Fibroblast of gingiva (primary cell): Measurements from ENCODE around the gene KCND2.

ENCODE experiments used
- DNase-seq: peaks from one replicate; pipeline ENCODE4 v3.0.0-alpha.2; 2011; ENCODE audit warnings: low read depth

Gene KCND2

DNA sequence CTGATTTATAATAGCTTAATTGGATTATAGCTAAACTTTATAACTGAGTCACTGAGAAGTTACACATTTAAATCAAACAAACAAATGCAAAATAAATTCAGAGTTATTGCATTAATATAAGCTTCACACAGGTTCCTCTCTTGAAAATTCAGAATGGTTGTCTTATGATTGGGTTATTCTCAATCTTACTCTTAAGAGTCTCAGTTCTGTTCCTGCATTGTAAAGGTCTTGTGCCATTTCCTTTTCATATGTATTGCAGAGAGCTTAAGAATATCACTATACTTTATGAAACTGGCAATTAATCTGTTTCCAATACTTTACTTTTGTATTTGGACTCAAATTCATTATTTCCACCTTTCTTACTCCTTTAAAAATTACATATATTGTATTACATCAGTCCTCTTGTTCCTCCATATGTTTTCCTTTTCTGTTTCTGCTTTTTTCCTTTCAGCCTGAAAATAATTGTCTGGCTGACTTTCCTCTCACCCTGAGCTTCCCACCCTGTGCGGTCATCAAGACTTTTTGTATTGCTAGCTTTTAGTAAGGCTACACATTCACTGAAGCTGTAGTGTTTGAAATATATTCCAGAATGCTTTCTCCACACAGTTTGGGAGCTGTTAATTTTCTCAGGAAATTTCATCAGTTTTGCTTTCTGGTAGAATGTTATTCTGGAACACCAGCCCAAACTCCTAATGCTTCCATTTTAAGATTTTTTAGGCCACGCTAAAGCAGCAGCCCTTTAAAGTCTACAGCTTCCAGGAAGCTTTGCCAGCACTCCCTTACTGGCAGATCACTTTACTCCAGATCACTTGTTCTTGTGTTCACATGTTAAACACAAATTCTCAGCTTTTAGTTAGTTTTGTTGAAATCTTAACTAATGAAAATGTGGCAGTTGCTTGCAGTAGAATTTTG lies 139.4 kb downstream of the KCND2 start:
- no peak for DNase-seq

DNA sequence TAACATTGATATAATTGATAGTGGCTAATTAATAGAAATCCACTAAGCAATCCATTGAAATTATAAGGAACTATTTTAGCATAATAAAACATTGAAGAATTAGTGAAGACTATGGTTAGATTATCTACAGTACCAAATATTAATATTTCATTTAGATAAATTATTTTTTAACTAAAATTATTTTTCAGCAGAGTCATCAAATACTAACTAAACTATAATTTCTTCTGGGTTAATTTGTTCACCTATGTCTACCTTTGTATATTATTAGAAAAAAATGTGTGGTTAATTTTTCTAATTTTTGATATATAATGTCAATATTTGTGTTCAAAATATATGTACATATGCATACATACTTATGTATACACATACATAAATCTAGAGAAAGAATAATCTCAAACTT lies 140.2 kb downstream of the KCND2 start:
- no peak for DNase-seq

DNA sequence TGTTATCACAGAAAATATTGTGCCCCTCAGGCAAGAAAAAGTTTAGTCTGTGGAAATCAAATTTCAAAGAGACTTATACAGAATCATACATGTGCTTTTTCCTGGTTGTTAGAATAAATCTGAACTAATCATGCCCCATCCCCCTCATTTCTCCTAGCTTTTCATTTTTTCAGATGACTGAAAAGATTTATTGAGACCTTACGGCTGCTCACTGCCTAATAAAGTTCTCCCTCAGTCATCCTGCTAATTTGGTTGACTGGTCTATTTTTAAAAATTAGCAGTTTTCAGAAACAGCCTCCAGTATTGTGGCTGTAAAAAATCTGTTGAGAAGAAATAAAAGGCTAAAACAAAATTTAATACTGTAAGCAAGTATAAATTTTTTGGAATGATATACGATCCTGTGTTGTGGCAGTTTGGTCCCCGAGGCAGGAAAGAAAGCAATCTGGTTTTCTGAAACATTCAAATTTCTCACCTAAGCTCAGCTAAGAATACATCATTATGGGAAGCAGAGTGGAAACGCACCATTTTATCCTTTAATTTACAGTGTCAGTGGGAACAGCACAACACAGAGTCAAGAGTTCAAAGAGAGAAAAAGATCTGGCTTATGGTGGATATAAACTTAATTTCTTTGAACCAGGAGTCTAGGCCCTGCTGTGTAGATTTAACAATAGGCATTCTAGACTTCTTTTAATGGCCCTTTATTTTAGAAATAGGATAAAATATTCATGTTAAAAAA lies 144.4 kb downstream of the KCND2 start:
- no peak for DNase-seq

DNA sequence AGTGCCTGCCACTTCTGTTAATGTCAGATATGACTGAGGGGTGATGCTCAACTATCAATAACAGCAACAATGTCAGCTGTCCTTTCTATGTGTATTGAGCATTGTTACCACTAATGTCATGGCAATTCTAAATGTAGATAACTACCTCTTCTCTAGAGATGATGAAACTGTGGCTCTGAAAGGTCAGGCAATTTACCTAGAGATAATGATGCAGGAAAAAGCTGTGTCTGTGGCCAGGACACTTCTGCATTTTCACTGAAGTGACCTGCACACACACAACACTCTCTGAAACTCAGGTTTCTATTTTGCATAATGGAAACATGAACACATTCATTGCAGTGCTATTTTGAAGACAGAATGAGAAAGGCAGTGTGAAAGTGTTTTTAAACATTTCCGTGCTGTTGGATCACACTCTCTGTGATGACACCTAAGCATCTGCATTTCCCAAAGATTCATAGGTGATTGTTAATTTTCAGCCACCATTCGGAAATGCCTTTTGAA lies 148.2 kb downstream of the KCND2 start:
- DNase-seq, result no peak

DNA sequence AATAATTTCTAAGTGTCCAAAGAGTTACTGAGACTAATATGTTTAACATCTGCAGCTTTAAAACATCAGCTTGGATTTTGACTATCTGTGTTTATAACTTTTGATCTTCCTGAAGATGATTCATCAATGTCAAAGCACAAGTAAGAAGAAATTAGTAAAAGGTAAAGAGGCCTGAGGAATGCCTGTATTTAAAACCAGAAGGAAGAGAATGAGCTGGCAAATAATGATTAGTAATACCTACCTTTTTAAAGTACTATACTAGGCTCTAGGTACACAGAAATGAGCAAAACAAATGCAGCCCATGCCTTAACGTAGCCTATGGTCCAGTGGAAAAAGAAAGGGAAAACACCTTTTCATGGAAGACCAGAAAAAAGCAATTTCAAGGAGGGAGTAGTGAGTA lies 158.0 kb downstream of the KCND2 start:
- no peak for DNase-seq

DNA sequence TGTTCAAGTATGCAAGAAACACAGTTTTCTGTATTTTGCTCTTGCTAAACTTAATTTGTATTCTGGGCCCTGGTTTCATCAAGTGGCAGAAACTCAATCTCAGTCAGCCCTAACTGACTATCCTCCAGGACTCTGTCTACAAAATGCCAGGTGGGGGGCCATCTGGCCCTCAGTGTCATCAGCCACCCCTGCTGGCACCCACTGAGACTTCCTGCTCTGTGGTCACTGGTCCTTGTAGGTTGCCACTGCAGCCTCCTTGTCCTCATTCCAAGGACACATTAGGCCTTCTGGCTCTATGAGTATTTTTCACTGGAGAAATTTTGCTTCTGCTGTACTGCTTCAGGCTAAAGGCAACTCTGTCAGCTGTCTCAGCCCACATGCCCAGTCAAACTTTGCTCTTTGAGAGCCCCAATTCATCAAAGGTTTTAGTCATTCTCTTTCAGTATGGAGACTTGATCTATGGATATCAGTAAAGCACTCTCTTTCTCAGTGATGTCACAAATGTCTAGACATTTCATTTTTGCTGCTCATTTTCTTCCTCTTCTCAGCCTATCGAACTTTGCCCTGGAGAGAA lies 163.6 kb downstream of the KCND2 start:
- no peak for DNase-seq

DNA sequence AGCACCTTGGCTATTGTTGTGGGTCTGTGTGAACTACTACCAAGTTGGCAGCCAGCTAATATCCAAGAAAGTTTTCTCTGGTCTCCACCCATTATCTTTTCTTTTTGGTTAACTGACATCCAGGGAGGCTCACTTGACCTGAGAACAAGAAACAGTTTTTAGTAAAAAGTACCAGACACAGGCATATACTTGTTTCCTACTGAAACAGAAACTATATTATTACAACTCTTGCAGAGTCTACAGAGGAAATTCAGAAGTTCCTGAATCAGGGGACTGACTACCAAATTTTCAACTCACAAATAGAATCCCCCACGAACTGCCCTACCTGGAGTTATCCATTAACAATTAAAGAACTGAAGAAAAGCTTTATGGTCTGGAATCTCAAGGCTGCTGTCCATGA lies 168.9 kb downstream of the KCND2 start:
- no peak for DNase-seq

DNA sequence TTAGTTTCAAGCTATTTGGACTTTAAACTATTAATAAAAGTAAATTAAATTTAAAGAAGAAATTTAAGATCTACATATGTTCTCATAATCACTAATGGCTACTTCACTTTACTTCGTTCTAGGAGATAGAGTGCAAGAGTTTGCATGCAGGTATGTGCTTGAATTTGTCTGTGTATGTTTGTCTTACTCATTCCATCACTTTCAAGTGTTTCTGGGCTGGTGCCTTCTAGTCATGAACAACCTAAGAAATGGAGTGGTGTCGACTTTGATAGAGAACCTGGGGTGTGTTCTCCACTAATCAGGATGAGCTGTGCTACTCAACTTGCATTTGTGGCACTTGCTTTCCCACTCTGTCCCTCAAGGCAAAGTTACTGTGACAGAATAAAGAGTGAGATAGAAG lies 169.9 kb downstream of the KCND2 start:
- no peak for DNase-seq

DNA sequence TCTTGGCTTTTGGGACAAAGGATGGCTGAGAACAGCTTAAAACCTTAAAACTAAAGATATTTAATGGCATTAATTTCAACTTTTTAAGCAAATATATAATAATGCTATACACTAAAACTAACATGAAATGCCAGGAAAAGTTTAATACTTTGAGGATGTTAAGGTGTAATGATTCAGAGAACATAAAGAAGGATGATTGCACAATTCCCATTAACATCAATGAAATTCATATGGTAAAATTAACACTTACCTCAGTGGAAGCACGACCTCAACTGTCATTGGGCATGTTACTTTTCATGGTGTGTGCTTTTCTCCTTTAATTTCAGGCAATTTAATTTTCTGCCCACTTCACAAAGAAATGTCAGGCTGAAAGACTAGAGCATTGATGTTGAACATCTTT lies 171.7 kb downstream of the KCND2 start:
- DNase-seq, result no peak

DNA sequence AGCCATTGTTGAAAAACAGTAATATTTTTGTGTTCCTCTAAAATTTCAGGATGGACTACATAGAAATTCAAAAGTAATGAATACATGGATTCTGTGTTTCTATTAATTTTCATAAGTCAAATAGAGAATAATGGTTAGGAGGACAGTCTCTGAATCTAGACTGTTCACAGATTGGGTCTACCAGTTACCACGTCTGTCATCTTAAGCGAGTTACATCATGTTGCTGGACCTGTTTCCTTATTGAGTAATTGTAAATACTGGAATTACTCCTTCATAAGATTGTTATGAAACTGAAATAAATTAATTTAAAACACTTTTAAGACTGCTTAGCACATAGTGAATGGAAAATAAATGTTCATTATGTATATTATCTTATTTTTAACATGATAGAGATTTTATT lies 172.3 kb downstream of the KCND2 start:
- no peak for DNase-seq

DNA sequence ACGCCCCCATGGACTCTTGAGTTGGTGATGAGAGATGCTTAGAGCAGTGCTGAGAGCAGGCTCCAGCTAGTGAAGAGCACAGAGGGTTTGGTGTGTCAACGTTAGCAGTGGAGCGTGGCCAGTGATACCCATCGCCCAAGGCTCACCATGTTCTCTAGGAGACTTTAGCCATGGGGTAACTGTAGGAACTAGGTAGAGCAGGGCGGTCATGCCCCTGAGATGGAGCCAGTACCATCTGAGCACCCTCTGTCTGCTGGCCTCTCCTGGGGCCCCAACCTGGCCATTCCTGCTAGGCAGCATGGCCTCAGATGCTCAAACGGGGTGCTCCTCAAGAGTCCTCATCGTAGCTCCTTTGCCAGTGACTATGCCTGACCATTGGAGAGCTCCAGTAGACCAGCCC lies 179.7 kb downstream of the KCND2 start:
- no peak for DNase-seq

DNA sequence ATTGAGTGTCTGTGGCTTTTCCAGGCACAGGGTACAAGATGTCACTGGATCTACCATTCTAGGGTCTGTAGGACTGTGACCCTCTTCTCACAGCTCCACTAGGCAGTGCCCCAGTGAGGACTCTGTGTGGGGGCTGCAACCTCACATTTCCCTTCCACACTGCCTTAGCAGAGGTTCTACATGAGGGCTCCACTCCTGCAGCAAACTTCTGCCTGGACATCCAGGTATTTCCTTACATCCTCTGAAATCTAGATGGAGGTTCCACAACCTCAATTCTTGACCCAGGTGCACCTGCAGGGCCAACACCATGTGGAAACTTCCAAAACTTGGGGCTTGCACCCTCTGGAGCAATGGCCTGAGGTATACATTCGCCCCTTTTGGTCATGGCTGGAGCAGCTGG lies 183.7 kb downstream of the KCND2 start:
- DNase-seq, result no peak

DNA sequence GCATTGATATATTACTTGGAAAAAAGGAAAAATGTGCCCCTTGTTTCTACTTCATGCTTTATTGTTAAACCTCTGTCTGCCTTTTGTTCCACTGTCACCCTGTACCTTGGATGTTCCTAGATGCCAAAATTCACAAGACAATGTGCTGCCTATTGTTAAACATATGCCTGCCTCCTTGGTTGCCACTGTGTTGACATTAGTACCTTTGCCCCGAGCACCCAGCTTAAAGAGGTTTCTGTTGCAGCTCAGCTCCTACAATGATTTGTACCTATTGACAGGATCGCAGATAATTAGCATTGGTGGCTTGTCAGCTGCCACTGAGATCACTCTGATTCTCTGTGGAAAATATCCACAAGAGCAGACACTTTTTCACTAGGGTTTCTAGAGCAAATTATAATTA lies 188.0 kb downstream of the KCND2 start:
- DNase-seq, result no peak

DNA sequence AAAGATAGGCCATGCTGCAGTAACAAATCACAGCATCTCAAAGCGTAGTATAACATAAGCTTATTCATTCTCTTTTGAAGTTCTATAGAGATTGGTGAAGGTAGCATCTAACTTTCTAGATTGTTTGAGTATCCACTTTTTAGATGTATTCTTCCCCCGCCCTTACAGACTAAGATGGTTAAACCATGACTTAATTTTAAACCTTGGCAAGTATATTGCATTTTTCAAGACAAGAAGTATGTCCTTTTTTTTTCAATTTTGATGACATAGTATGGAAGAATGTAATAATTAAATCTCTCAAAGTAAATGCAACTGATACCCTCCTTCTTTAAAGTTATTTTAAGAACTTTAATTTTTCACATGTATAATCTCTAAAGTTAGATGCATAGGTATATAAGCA lies 190.0 kb downstream of the KCND2 start:
- DNase-seq, result peak; percentile 15

DNA sequence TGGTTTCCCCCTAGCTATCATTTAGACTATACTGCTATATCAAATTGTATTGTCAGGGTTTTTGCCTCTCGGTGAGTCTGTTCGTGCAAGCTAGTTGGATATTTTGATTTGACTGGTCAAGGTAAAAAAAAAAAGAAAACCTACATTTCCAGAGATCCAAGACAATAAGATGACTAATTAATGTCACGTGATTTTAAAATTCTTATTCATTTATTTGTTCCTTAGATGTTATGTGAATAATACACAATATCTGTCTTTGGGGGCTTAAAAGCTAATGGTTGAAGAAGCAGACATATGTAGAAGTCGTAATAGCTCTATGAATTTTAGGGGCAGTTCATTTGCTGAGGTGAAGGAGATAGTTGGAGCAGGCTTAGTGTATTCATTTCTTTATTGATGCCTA lies 191.1 kb downstream of the KCND2 start:
- no peak for DNase-seq

DNA sequence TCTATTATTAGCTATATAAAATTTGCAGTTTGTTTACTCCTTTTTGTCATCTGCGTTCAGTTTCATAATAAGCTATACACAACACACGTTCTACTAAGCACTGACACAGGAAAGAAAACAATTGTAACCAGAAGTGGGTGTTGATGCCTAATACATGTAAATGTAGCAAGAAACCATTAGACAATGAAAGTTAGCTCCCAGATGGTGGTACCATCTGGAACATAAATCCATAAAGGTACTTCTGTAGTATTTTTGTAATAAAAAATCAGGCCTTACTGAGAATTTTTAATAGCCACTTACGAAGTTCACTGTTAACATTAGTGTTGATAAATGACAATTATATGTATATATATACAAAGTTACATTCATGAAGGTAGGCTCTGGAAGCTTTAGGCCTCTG lies 194.7 kb downstream of the KCND2 start:
- no peak for DNase-seq

DNA sequence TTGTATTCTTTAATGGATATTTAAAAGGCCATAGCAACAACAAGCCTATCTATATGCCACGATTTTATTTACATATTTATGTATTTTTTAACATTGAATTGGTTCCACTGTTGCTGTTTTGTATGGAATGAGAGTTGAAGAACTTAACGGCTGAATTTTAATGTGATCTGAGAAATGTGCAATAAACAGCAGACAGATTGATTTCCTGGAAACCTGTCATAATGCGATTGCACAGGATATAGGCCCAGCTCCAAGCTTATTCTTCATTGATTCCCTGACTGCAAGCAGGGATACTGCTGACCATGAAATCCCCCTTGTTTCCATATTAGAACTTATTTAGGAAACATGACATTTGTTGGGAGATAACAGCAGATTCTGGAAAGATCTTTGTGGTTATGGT lies 195.6 kb downstream of the KCND2 start:
- DNase-seq, result no peak

DNA sequence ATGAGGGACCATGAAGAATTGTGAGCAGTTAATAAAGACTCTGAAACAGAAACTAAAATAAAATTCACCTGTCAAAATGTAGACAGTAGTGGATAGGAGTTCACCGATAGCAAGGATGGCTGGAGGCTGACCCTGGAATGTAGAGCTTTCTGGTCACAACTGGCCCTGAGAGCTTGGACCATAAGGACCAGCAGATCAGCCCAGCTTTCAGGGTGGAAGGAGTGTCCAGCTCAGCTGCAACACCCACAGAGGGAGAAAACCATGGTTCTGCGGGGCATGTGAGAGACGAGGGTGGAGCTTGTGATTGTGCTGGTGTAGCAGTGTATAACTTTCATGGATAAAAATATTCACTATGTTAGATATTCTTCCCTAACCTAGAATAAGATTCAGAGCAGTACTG lies 199.9 kb downstream of the KCND2 start:
- no peak for DNase-seq

DNA sequence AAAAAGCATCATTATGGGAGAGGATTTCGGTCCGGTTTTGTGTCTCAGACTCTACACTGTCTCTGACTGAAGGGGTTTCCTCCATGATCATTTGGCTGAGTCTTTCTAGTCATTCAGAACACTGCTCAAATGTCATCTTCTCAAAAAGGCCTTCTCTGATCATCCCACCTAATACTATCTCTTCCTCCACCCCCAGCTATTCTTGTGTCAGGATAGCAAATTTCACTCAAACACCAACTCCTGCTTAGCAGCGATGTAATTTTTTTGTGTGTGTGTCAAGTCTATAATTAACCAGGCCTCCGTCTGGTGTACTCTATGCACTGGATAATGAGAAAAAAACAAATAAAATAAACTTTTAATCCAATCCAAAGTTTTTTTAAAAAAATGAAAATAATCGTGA lies 200.4 kb downstream of the KCND2 start:
- no peak for DNase-seq

DNA sequence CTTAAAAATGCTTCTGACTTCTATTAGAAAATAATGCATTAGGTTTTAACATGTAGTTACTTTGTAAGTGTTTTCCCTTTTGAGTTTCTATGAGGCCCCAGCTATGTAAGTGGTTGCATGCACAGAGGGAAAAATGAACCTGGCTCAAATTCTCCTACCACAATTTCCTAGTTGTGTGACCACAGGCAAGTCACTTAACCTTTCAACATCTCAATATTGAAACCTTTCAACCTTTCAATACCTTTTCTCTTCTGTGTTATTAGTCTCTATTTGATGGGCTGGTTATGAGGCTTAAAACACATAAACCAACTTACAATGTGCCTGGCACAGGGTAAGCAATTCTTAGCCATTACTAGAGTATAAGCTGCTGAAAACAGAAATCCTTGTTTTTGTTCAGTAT lies 203.0 kb downstream of the KCND2 start:
- DNase-seq, result no peak

DNA sequence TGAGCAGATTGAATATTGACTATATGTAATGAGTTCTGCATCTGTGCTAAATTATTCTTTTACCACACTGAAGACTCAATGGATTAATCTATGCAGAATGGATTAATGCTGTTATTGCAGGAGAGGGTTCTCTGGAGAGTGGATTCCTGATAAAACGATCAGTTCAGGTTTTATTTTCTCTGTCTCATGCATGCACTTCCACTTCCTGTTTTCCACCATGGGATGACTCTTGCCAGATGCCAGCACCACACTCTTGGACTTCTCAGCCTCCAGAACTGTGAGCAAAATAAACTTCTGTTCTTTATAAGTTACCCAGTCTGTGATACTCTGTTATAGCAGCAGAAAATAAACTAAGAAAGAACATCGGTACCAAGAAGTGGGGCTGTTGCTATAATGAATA lies 207.5 kb downstream of the KCND2 start:
- DNase-seq, result no peak

DNA sequence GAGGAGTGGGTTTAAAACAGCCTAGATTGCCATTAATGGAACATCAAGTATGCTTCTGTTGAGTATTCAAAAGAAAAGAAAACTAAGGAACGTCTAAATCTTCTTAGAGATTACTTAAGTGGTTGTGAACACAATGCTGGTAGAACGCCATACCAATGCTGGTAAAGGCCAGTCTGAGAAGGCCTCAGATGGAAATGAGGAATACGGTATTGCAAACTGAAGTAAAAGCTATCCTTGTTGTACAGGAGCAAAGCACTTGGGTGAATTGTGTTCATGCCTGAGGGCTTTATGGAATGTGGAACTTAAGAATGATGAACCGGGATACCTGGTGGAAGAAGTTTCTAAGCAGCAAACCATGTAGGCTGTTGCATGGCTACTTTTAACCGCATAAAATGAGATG lies 208.0 kb downstream of the KCND2 start:
- DNase-seq, result no peak

DNA sequence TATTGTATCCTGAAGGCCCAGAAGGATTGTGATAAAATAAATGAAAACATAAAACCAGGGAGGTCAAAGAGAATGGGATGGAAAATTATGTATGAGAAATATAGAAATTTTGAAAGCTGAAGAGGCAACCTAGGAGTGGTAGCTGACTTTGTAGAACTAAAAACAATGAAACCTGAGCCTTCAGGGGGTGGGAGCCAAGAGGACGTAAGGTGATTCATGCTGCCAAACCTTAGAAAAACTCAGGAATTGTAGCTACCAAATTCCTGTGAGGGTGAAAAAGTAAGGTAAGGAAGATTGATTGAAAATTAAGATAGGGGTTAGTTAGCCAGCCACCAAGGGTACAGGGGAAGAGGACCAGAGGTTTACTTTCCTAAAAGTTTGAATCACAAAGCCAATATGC lies 213.2 kb downstream of the KCND2 start:
- no peak for DNase-seq
